ENCODE results near the gene MTERF4. TPM values are rescaled to one million over a fixed set of nuclear protein-coding genes. Genes with fewer than 3 reads are reported as not detected.
"Not testable (repeated sequence)": the region's sequence is repeated elsewhere in the genome, so short reads cannot be mapped to it uniquely, and the experiment has no call there.

The MTERF4 gene
- total and polyA plus RNA-seq, 2 donors, result 34.5 to 41.7 TPM

GRCh38 chr2:241110607-241111439 is 8.7 kb upstream of the MTERF4 start:
- WGBS, result 94% methylated on average over 19 of the region's 19 CpGs

GRCh38 chr2:241110089-241110606 is 8.1 kb upstream of the MTERF4 start:
- WGBS, result 96% methylated on average over 9 of the region's 9 CpGs
- Histone ChIP-seq H3K27me3 (ENCODE audit: control insufficient read depth in 2 of 2, insufficient read depth in 1 of 2, low read length in 1 of 2) (no peaks in the 10 kb centered on the region), H3K4me3 (ENCODE audit: low read length in 2 of 2) (no peak overlapping the region), H3K36me3 (ENCODE audit: control insufficient read depth in 2 of 2, insufficient read depth in 2 of 2, low read length in 1 of 2) (peaks cover 29 to 40% of the 10 kb centered on the region in 2 donors), H3K4me1 (ENCODE audit: control insufficient read depth in 2 of 2, insufficient read depth in 2 of 2, low read length in 2 of 2) (peaks cover 0 to 8% of the 10 kb centered on the region in 2 donors), H3K9me3 (ENCODE audit: control insufficient read depth in 2 of 2, insufficient read depth in 1 of 2, low read length in 1 of 2) (peaks cover 0 to 3% of the 10 kb centered on the region in 2 donors), H3K27ac (ENCODE audit: low read depth in 1 of 2, low read length in 1 of 2) (no peak overlapping the region)
- DNase-seq (ENCODE audit: low read depth in 6 of 9, low spot score in 9 of 9), result no peak

More at GRCh38 chr2:241110607-241111439, 8.7 kb upstream of the MTERF4 start:
- Histone ChIP-seq H3K27ac (ENCODE audit: low read depth in 1 of 2, low read length in 1 of 2) (no peak overlapping the region), H3K36me3 (ENCODE audit: control insufficient read depth in 2 of 2, insufficient read depth in 2 of 2, low read length in 1 of 2) (peaks cover 36 to 38% of the 10 kb centered on the region in 2 donors), H3K4me1 (ENCODE audit: control insufficient read depth in 2 of 2, insufficient read depth in 2 of 2, low read length in 2 of 2) (peaks cover 0 to 8% of the 10 kb centered on the region in 2 donors), H3K9me3 (ENCODE audit: control insufficient read depth in 2 of 2, insufficient read depth in 1 of 2, low read length in 1 of 2) (peaks cover 0 to 3% of the 10 kb centered on the region in 2 donors), H3K27me3 (ENCODE audit: control insufficient read depth in 2 of 2, insufficient read depth in 1 of 2, low read length in 1 of 2) (no peaks in the 10 kb centered on the region), H3K4me3 (ENCODE audit: low read length in 2 of 2) (no peak overlapping the region)
- DNase-seq (ENCODE audit: low read depth in 6 of 9, low spot score in 9 of 9), result no peak

GRCh38 chr2:241109210-241110088 is 7.4 kb upstream of the MTERF4 start:
- H3K27me3 ChIP-seq (ENCODE audit: control insufficient read depth in 2 of 2, insufficient read depth in 1 of 2, low read length in 1 of 2), result no peaks in the 10 kb centered on the region
- H3K9me3 ChIP-seq (ENCODE audit: control insufficient read depth in 2 of 2, insufficient read depth in 1 of 2, low read length in 1 of 2), result peaks cover 0 to 3% of the 10 kb centered on the region in 2 donors
- no peak for DNase-seq (ENCODE audit: low read depth in 6 of 9, low spot score in 9 of 9)
- H3K36me3 ChIP-seq (ENCODE audit: control insufficient read depth in 2 of 2, insufficient read depth in 2 of 2, low read length in 1 of 2), result peaks cover 22 to 34% of the 10 kb centered on the region in 2 donors
- peaks cover 0 to 8% of the 10 kb centered on the region in 2 donors for H3K4me1 ChIP-seq (ENCODE audit: control insufficient read depth in 2 of 2, insufficient read depth in 2 of 2, low read length in 2 of 2)
- H3K27ac ChIP-seq (ENCODE audit: low read depth in 1 of 2, low read length in 1 of 2), result peak overlapping the region; percentile 63 to 88
- H3K4me3 ChIP-seq (ENCODE audit: low read length in 2 of 2), result no peak overlapping the region
- 96% methylated on average over 14 of the region's 14 CpGs for WGBS

GRCh38 chr2:241108271-241109209 is 6.5 kb upstream of the MTERF4 start:
- peak in 1 of 9 donors; percentile 20 for DNase-seq (ENCODE audit: low read depth in 6 of 9, low spot score in 9 of 9)
- no peaks in the 10 kb centered on the region for H3K27me3 ChIP-seq (ENCODE audit: control insufficient read depth in 2 of 2, insufficient read depth in 1 of 2, low read length in 1 of 2)
- H3K4me1 ChIP-seq (ENCODE audit: control insufficient read depth in 2 of 2, insufficient read depth in 2 of 2, low read length in 2 of 2), result peaks cover 0 to 8% of the 10 kb centered on the region in 2 donors
- WGBS, result 91% methylated on average over 35 of the region's 35 CpGs
- H3K4me3 ChIP-seq (ENCODE audit: low read length in 2 of 2), result no peak overlapping the region
- H3K9me3 ChIP-seq (ENCODE audit: control insufficient read depth in 2 of 2, insufficient read depth in 1 of 2, low read length in 1 of 2), result peaks cover 0 to 3% of the 10 kb centered on the region in 2 donors
- peak overlapping the region; percentile 63 to 88 for H3K27ac ChIP-seq (ENCODE audit: low read depth in 1 of 2, low read length in 1 of 2)
- H3K36me3 ChIP-seq (ENCODE audit: control insufficient read depth in 2 of 2, insufficient read depth in 2 of 2, low read length in 1 of 2), result peaks cover 16 to 27% of the 10 kb centered on the region in 2 donors

DNA sequence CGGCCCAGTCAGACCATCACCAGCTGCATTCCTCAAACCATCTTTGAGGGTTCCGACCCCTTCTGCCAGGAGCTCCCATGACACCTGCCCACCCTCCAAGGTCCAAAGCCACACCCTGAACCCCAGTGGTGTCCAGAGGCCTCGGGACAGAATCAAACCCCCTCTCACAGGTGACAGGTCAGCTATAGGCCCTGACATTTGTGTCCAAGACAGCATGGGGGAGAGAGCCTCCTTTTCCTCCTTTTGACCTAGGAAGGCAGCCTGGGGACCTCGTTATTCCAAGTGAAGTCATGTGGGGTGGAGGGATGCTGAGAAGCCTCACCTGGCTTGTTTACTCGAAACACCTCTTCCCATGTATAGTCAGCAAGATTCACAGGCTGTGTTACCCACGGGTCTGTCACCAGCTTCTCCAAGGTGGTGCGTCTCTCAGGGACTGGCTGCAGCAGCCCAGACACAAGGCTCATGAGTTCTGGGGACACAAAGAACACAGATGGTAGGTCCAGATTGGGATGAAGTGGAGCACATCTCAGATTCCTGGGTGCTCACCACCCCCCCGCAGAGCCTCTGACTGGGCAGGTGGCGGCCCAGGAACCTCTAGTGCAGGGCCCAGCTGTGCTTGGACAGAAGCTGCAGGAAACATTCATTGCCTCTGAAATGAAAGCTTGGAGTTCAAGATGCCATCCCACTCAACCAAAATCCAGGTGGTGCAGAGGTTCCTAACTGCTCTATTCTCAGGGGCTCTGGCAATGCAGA is 5.1 kb upstream of the MTERF4 start:
- Histone ChIP-seq H3K36me3 (ENCODE audit: control insufficient read depth in 2 of 2, insufficient read depth in 2 of 2, low read length in 1 of 2) (peaks cover 12 to 21% of the 10 kb centered on the region in 2 donors), H3K9me3 (ENCODE audit: control insufficient read depth in 2 of 2, insufficient read depth in 1 of 2, low read length in 1 of 2) (peaks cover 0 to 3% of the 10 kb centered on the region in 2 donors), H3K27me3 (ENCODE audit: control insufficient read depth in 2 of 2, insufficient read depth in 1 of 2, low read length in 1 of 2) (no peaks in the 10 kb centered on the region), H3K4me1 (ENCODE audit: control insufficient read depth in 2 of 2, insufficient read depth in 2 of 2, low read length in 2 of 2) (peaks cover 4 to 14% of the 10 kb centered on the region in 2 donors), H3K4me3 (ENCODE audit: low read length in 2 of 2) (no peak overlapping the region), H3K27ac (ENCODE audit: low read depth in 1 of 2, low read length in 1 of 2) (no peak overlapping the region)
- DNase-seq (ENCODE audit: low read depth in 6 of 9, low spot score in 9 of 9), result no peak
- 97% methylated on average over 9 of the region's 9 CpGs for WGBS

DNA sequence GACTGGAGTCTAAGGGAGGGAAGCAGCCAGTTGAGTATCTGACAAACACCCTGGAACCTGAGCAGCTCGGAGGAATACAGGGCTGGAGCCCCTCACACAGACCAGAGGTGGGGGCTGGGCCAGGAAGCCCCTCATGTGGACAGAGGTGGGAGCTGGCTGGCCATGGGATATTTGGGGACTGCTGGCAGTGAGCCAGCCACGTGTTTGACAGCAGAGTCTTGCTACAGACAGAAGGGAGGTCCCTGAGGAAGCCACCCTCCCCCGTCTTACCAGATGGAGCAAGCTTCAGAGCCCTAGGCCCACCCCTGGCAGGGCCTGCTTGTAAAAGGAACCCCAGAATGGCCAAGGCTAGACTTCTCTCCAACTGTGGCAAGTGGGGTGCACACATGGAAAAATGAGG is 3.6 kb upstream of the MTERF4 start:
- no peak for DNase-seq (ENCODE audit: low read depth in 6 of 9, low spot score in 9 of 9)
- WGBS, result 87% methylated on average over 3 of the region's 3 CpGs
- Histone ChIP-seq H3K27me3 (ENCODE audit: control insufficient read depth in 2 of 2, insufficient read depth in 1 of 2, low read length in 1 of 2) (no peaks in the 10 kb centered on the region), H3K4me3 (ENCODE audit: low read length in 2 of 2) (no peak overlapping the region), H3K4me1 (ENCODE audit: control insufficient read depth in 2 of 2, insufficient read depth in 2 of 2, low read length in 2 of 2) (peaks cover 11 to 20% of the 10 kb centered on the region in 2 donors), H3K9me3 (ENCODE audit: control insufficient read depth in 2 of 2, insufficient read depth in 1 of 2, low read length in 1 of 2) (peaks cover 0 to 3% of the 10 kb centered on the region in 2 donors), H3K27ac (ENCODE audit: low read depth in 1 of 2, low read length in 1 of 2) (no peak overlapping the region), H3K36me3 (ENCODE audit: control insufficient read depth in 2 of 2, insufficient read depth in 2 of 2, low read length in 1 of 2) (peaks cover 12 to 18% of the 10 kb centered on the region in 2 donors)

DNA sequence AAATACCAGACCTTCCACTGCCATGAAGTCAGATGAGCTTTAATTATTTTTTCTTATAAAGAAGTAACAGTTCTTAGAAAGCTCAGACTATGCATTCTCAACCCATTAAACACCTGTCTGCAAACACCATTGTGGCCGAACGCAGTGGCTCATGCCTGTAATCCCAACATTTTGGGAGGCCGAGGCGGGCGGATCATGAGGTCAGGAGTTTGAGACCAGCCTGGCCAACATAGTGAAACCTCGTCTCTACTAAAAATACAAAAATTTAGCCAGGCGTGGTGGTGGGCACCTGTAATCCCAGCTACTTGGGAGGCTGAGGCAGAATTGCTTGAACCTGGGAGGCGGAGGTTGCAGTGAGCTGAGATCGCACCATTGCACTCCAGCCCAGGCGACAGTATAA is 2.5 kb upstream of the MTERF4 start:
- not testable (repeated sequence) for H3K27me3 ChIP-seq (ENCODE audit: control insufficient read depth in 2 of 2, insufficient read depth in 1 of 2, low read length in 1 of 2); H3K9me3 ChIP-seq (ENCODE audit: control insufficient read depth in 2 of 2, insufficient read depth in 1 of 2, low read length in 1 of 2); H3K4me3 ChIP-seq (ENCODE audit: low read length in 2 of 2); H3K27ac ChIP-seq (ENCODE audit: low read depth in 1 of 2, low read length in 1 of 2); DNase-seq (ENCODE audit: low read depth in 6 of 9, low spot score in 9 of 9)
- Histone ChIP-seq H3K36me3 (ENCODE audit: control insufficient read depth in 2 of 2, insufficient read depth in 2 of 2, low read length in 1 of 2) (peaks cover 15 to 22% of the 10 kb centered on the region in 2 donors), H3K4me1 (ENCODE audit: control insufficient read depth in 2 of 2, insufficient read depth in 2 of 2, low read length in 2 of 2) (peaks cover 11 to 20% of the 10 kb centered on the region in 2 donors)
- 98% methylated on average over 10 of the region's 10 CpGs for WGBS
